ENCODE results near the gene WDR1. TPM values are rescaled to one million over a fixed set of nuclear protein-coding genes. Genes with fewer than 3 reads are reported as not detected.

WDR1 gene
- polyA plus RNA-seq, 3 donors: 206 to 251 (median 243) TPM

- Mint-ChIP-seq H3K4me3 (peak overlapping the region in 1 of 2 donors; percentile 24), H3K36me3 (peaks cover 0 to 8% of the 10 kb centered on the region in 2 donors), H3K27ac (no peak overlapping the region), H3K27me3 (ENCODE audit: low read depth in 3 of 3) (peaks cover 17 to 18% (median 18%) of the 10 kb centered on the region in 3 donors), H3K4me1 (peaks cover 50% of the 10 kb centered on the region), H3K9me3 (peaks cover 0 to 3% (median 0%) of the 10 kb centered on the region in 7 donors)
- DNase-seq: no peak
- TF ChIP-seq CTCF (IDR thresholded peaks at IDR 0.05): no peak
- Histone ChIP-seq H3K4me1 (ENCODE audit: control insufficient read depth in 1 of 2, insufficient read depth in 2 of 2, low read length in 2 of 2) (peaks cover 33 to 41% of the 10 kb centered on the region in 2 donors), H3K9me3 (replicated peaks in 1 of 2; ENCODE audit: control insufficient read depth in 1 of 2, insufficient read depth in 1 of 2, low read length in 2 of 2) (no peaks in the 10 kb centered on the region), H3K27me3 (ENCODE audit: control insufficient read depth in 2 of 2, insufficient read depth in 2 of 2, low read length in 2 of 2) (no peaks in the 10 kb centered on the region), H3K4me3 (replicated peaks in 1 of 3; ENCODE audit: low read depth in 2 of 3, low read length in 3 of 3) (no peak overlapping the region), H2AFZ (ENCODE audit: insufficient read depth, low read depth, low read length, poor library complexity, severe bottlenecking) (no peak overlapping the region), H3K79me2 (ENCODE audit: insufficient read depth, low read length) (no peaks in the 10 kb centered on the region), H3K4me2 (replicated peaks; ENCODE audit: extremely low read depth, low read length, poor library complexity, severe bottlenecking) (no peak overlapping the region), H3K36me3 (replicated peaks in 1 of 2; ENCODE audit: control insufficient read depth in 1 of 2, insufficient read depth in 2 of 2, low read length in 2 of 2) (no peaks in the 10 kb centered on the region), H3K27ac (ENCODE audit: low read depth in 1 of 2, low read length in 2 of 2) (no peak overlapping the region), H3K9ac (ENCODE audit: insufficient read depth, low read length, poor library complexity, severe bottlenecking) (no peak overlapping the region), H4K20me1 (ENCODE audit: insufficient read depth, low read length) (no peaks in the 10 kb centered on the region)
- intact Hi-C loops (cut with micrococcal nuclease): no loop called here
- 38% methylated on average over 2 of the region's 4 CpGs for WGBS (ENCODE audit: insufficient coverage)
Measured at GRCh38 chr4:10048941-10049697, 67.5 kb downstream of the WDR1 start.

DNA sequence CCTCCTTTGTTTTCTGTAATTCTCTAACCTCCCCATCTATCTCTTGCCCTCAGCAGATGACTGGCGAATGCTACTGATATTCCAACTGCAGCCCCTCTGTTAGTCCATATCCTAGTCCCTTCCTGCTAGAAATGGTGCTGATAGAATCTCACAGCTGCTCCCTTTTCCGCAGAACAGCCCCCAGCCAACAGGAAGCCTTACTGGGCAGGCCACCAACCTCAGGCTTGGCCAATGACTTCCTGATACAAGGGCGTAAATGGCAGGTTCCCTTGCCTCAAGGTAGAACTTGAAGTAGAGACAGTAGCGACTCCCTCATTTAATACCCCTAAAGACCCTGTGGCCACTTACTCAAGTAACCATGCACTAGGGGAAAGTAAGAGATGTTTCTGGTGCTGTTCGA is 68.6 kb downstream of the WDR1 start:
- intact Hi-C loops (cut with micrococcal nuclease): no loop called here
- Histone ChIP-seq H3K4me2 (replicated peaks; ENCODE audit: extremely low read depth, low read length, poor library complexity, severe bottlenecking) (no peak overlapping the region), H3K9me3 (replicated peaks in 1 of 2; ENCODE audit: control insufficient read depth in 1 of 2, insufficient read depth in 1 of 2, low read length in 2 of 2) (no peaks in the 10 kb centered on the region), H4K20me1 (ENCODE audit: insufficient read depth, low read length) (no peaks in the 10 kb centered on the region), H3K9ac (ENCODE audit: insufficient read depth, low read length, poor library complexity, severe bottlenecking) (no peak overlapping the region), H2AFZ (ENCODE audit: insufficient read depth, low read depth, low read length, poor library complexity, severe bottlenecking) (no peak overlapping the region), H3K79me2 (ENCODE audit: insufficient read depth, low read length) (no peaks in the 10 kb centered on the region), H3K4me1 (ENCODE audit: control insufficient read depth in 1 of 2, insufficient read depth in 2 of 2, low read length in 2 of 2) (peaks cover 41 to 48% of the 10 kb centered on the region in 2 donors), H3K27ac (ENCODE audit: low read depth in 1 of 2, low read length in 2 of 2) (no peak overlapping the region), H3K27me3 (ENCODE audit: control insufficient read depth in 2 of 2, insufficient read depth in 2 of 2, low read length in 2 of 2) (no peaks in the 10 kb centered on the region), H3K4me3 (replicated peaks in 1 of 3; ENCODE audit: low read depth in 2 of 3, low read length in 3 of 3) (no peak overlapping the region), H3K36me3 (replicated peaks in 1 of 2; ENCODE audit: control insufficient read depth in 1 of 2, insufficient read depth in 2 of 2, low read length in 2 of 2) (no peaks in the 10 kb centered on the region)
- DNase-seq: no peak
- Mint-ChIP-seq H3K9me3 (peaks cover 0 to 3% (median 0%) of the 10 kb centered on the region in 7 donors), H3K4me1 (peaks cover 57% of the 10 kb centered on the region), H3K27me3 (ENCODE audit: low read depth in 3 of 3) (peaks cover 12 to 15% (median 14%) of the 10 kb centered on the region in 3 donors), H3K27ac (peak overlapping the region in 2 of 7 donors; percentile 60 to 67), H3K4me3 (peak overlapping the region in 1 of 2 donors; percentile 49), H3K36me3 (peaks cover 0 to 8% of the 10 kb centered on the region in 2 donors)
- TF ChIP-seq CTCF (IDR thresholded peaks at IDR 0.05): no peak
- WGBS (ENCODE audit: insufficient coverage): 5% methylated on average over 2 of the region's 5 CpGs

All from CD14-positive monocyte (primary cell).